Esophagus squamous epithelium (tissue), 5 donors: ENCODE measurements around the gene UBE4A. TPM values are rescaled to one million over a fixed set of nuclear protein-coding genes. Genes with fewer than 3 reads are reported as not detected.

Experiments used
- DNase-seq: peaks from one replicate; lab custom pipeline; 2025; lab: John Stamatoyannopoulos, UW
- H3K27ac ChIP-seq, 4 donors: fragments of 200-600 bp; sonication (generic); one replicate each; pipeline ENCODE4 v1.5.1; 2016 to 2019; ENCODE audit warnings: mild to moderate bottlenecking in 1 of 4
- H3K27me3 ChIP-seq, 4 donors: fragments of 200-600 bp; sonication (generic); 1 replicate in 3 of 4; 2 replicates in 1 of 4; pipeline versions ENCODE4 v1.5.1 to v1.6.0; 2017 to 2021; ENCODE audit warnings: antibody characterized with exemption in 1 of 4
- H3K36me3 ChIP-seq, 3 donors: fragments of 200-600 bp; sonication (generic); one replicate each; pipeline ENCODE4 v1.5.1; 2016 to 2019
- H3K4me1 ChIP-seq, 3 donors: fragments of 200-600 bp; sonication (generic); one replicate each; pipeline ENCODE4 v1.5.1; 2017 to 2019
- H3K4me3 ChIP-seq, 4 donors: fragments of 200-600 bp; sonication (generic); 1 replicate in 3 of 4; 2 replicates in 1 of 4; pipeline ENCODE4 v1.5.1; 2016 to 2019; ENCODE audit warnings: mild to moderate bottlenecking in 2 of 4, moderate library complexity in 1 of 4
- H3K9me3 ChIP-seq, 3 donors: fragments of 200-600 bp; sonication (generic); one replicate each; pipeline ENCODE4 v1.5.1; 2016 to 2019
- POLR2A ChIP-seq, 4 donors: fragments of 450-650 bp; IDR thresholded peaks; one replicate each; pipeline ENCODE4 v1.6.1; 2017; ENCODE audit warnings: antibody characterized with exemption in 4 of 4, mild to moderate bottlenecking in 4 of 4, moderate library complexity in 3 of 4
- WGBS, 2 donors: methylation state at CpG; one replicate each; pipeline ENCODE4 v1.1.5; 2018; 5-methylcytosine and 5-hydroxymethylcytosine counted together
- intact Hi-C: fragments of 100-400 bp; cut with DNase I; formaldehyde crosslinking; loops from one replicate; pipeline ENCODE4 v1.15.0; 2022
- total RNA-seq, 4 donors: library from RNA; depleted of rRNA; stranded (reverse); fragments of >200 nt; gene quantifications; one replicate each; pipeline ENCODE4 v1.1.0, GENCODE V29; 2016
- TF ChIP-seq, protein P1 (sequence below), 6 experiments: fragments of 450-650 bp in 4 of 6; fragments of 200-600 bp in 2 of 6; sonication (generic) in 2 of 6; IDR thresholded peaks; one replicate each; pipeline ENCODE4 v1.5.1; 2016 to 2019; ENCODE audit warnings: antibody characterized with exemption in 6 of 6, mild to moderate bottlenecking in 4 of 6, moderate library complexity in 4 of 6
- donor health status: DM: yes; HTN: yes; CAD: no.

The UBE4A gene
- total RNA-seq, 4 donors from 2014 or later = 21.9 to 36.0 (median 33.2) TPM

- DNase-seq = no peak
- H3K4me3 ChIP-seq = peak overlapping the region; percentile 90 to 97 (median 94)
- WGBS, 2 donors = no CpG with 5 or more reads among the region's 55 CpGs
- H3K4me1 ChIP-seq = peaks cover 23 to 69% (median 35%) of the 10 kb centered on the region in 3 donors
- intact Hi-C loops = no loop called here
- TF ChIP-seq, protein P1, sequence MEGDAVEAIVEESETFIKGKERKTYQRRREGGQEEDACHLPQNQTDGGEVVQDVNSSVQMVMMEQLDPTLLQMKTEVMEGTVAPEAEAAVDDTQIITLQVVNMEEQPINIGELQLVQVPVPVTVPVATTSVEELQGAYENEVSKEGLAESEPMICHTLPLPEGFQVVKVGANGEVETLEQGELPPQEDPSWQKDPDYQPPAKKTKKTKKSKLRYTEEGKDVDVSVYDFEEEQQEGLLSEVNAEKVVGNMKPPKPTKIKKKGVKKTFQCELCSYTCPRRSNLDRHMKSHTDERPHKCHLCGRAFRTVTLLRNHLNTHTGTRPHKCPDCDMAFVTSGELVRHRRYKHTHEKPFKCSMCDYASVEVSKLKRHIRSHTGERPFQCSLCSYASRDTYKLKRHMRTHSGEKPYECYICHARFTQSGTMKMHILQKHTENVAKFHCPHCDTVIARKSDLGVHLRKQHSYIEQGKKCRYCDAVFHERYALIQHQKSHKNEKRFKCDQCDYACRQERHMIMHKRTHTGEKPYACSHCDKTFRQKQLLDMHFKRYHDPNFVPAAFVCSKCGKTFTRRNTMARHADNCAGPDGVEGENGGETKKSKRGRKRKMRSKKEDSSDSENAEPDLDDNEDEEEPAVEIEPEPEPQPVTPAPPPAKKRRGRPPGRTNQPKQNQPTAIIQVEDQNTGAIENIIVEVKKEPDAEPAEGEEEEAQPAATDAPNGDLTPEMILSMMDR (IDR thresholded peaks at IDR 0.05) = no peak
- TF ChIP-seq POLR2A (IDR thresholded peaks at IDR 0.05) = no peak
- peak overlapping the region; percentile 92 to 97 (median 94) for H3K27ac ChIP-seq
- no peaks in the 10 kb centered on the region for H3K36me3 ChIP-seq
- no peaks in the 10 kb centered on the region for H3K27me3 ChIP-seq
- no peaks in the 10 kb centered on the region for H3K9me3 ChIP-seq
Observed at GRCh38 chr11:118436639-118437207, 77.3 kb downstream of the UBE4A start.

- intact Hi-C loops = no loop called here
- Histone ChIP-seq H3K27ac (peak overlapping the region; percentile 92 to 97 (median 94)), H3K36me3 (no peaks in the 10 kb centered on the region), H3K9me3 (no peaks in the 10 kb centered on the region), H3K27me3 (no peaks in the 10 kb centered on the region), H3K4me3 (peak overlapping the region; percentile 90 to 97 (median 94)), H3K4me1 (peaks cover 28 to 77% (median 41%) of the 10 kb centered on the region in 3 donors)
- 0% methylated on average over 15 to 26 of the region's 28 CpGs for WGBS, 2 donors
- TF ChIP-seq POLR2A (IDR thresholded peaks at IDR 0.05) = no peak
- TF ChIP-seq, protein P1 (IDR thresholded peaks at IDR 0.05) = no peak
- no peak for DNase-seq
Observed at GRCh38 chr11:118437208-118438125, 78.1 kb downstream of the UBE4A start.

- peak in 1 of 4 donors; percentile 9 for TF ChIP-seq POLR2A (IDR thresholded peaks at IDR 0.05)
- TF ChIP-seq, protein P1 (IDR thresholded peaks at IDR 0.05) = no peak
- Histone ChIP-seq H3K4me3 (peak overlapping the region; percentile 90 to 97 (median 94)), H3K27ac (peak overlapping the region; percentile 92 to 97 (median 94)), H3K4me1 (peaks cover 34 to 86% (median 49%) of the 10 kb centered on the region in 3 donors), H3K27me3 (no peaks in the 10 kb centered on the region), H3K36me3 (no peaks in the 10 kb centered on the region), H3K9me3 (no peaks in the 10 kb centered on the region)
- intact Hi-C loops = no loop called here
- WGBS, 2 donors = 0 to 1% methylated on average over 11 to 14 of the region's 14 CpGs
- DNase-seq = no peak
Observed at GRCh38 chr11:118438314-118438931, 79.0 kb downstream of the UBE4A start.

- intact Hi-C loops = no loop called here
- no peak for DNase-seq
- Histone ChIP-seq H3K4me1 (peaks cover 26 to 89% (median 43%) of the 10 kb centered on the region in 3 donors), H3K27me3 (no peaks in the 10 kb centered on the region), H3K9me3 (no peaks in the 10 kb centered on the region), H3K4me3 (no peak overlapping the region), H3K27ac (no peak overlapping the region), H3K36me3 (no peaks in the 10 kb centered on the region)
- TF ChIP-seq, protein P1 (IDR thresholded peaks at IDR 0.05) = no peak
- no peak for TF ChIP-seq POLR2A (IDR thresholded peaks at IDR 0.05)
Observed at GRCh38 chr11:118439646-118440045, 80.2 kb downstream of the UBE4A start.
